IPS-15b (cell line): ENCODE data around the gene NEK6.

Experiments used
- H3K27me3 ChIP-seq: one replicate; pipeline ENCODE4 v1.6.1; 2013; ENCODE audit warnings: low read length; ENCODE audit not compliant: control insufficient read depth, insufficient read depth
- H3K36me3 ChIP-seq: one replicate; pipeline ENCODE4 v1.6.1; 2013; ENCODE audit warnings: low read length; ENCODE audit not compliant: control insufficient read depth, insufficient read depth
- H3K4me1 ChIP-seq: one replicate; pipeline ENCODE4 v1.6.1; 2013; ENCODE audit warnings: mild to moderate bottlenecking, low read length; ENCODE audit not compliant: control insufficient read depth, insufficient read depth
- H3K4me3 ChIP-seq: one replicate; pipeline ENCODE4 v1.5.1; 2013; ENCODE audit warnings: low read depth, low read length
- H3K9ac ChIP-seq: one replicate; pipeline ENCODE4 v1.6.1; 2013; ENCODE audit warnings: low read depth, mild to moderate bottlenecking, low read length
- H3K9me3 ChIP-seq: one replicate; pipeline ENCODE4 v1.6.1; 2013; ENCODE audit warnings: mild to moderate bottlenecking, low read length; ENCODE audit not compliant: control insufficient read depth, insufficient read depth

The NEK6 gene

DNA sequence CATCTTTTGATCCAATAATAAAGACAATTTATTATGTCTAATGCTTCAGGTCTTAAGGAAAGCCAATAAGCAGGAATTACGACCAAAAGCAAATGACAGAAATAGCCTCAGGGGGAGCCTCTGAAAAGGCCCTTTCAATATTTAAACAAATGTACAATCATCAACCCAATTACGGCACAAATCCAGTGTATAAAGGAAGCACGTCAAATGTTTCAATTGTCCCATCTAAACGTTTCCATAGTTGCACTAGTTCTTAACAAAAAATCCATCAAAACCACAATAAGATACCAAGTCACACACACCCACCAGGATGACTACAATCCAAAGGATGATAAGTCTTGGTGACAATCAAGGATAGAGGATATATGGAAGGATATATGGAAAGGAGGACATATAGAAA, 115.6 kb downstream of the NEK6 start:
- H3K9me3 ChIP-seq = no peaks in the 10 kb centered on the region
- no peaks in the 10 kb centered on the region for H3K36me3 ChIP-seq
- no peak overlapping the region for H3K9ac ChIP-seq
- H3K4me3 ChIP-seq = no peak overlapping the region
- peaks cover 12% of the 10 kb centered on the region for H3K4me1 ChIP-seq
- no peaks in the 10 kb centered on the region for H3K27me3 ChIP-seq

DNA sequence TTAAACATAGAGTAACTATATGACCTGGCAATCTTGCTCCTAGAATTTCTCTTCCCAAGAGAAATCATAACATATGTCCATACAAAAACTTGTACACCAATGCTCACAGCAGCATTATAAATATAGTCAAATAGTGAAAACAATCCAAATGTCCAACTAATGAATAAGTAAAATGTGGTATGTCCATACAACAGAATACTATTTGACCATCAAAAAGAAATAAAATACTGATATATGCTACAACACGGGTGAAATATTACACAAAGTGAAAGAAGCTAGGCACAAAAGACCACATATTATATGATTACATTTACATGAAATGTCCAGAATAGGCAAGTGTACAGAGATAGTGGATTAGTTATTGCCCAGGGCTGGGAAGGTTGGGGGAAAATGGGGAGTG, 116.1 kb downstream of the NEK6 start:
- no peak overlapping the region for H3K4me3 ChIP-seq
- no peak overlapping the region for H3K9ac ChIP-seq
- H3K4me1 ChIP-seq = peaks cover 12% of the 10 kb centered on the region
- H3K36me3 ChIP-seq = no peaks in the 10 kb centered on the region
- H3K27me3 ChIP-seq = no peaks in the 10 kb centered on the region
- H3K9me3 ChIP-seq = no peaks in the 10 kb centered on the region

DNA sequence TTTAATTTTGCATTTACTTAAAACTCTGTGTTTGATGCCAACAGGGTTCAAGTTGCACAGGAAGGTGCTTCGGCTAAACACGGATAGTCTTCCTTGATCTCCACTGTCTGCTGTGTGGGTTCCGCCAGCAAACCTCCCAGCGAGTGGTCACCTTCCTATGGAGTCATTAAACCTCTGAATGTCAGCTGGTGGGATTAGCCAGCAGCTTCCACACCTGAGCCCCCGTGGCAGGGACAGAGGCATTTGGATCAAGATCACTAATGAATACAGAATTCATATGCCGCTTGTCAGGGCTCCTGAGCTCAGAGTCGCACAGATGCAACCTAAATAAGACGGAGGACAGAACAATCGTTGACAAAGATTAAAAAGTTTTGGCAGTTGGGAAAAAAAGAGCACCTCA, 118.0 kb downstream of the NEK6 start:
- Histone ChIP-seq H3K4me1 (peaks cover 11% of the 10 kb centered on the region), H3K4me3 (no peak overlapping the region), H3K36me3 (no peaks in the 10 kb centered on the region), H3K27me3 (no peaks in the 10 kb centered on the region), H3K9ac (no peak overlapping the region), H3K9me3 (no peaks in the 10 kb centered on the region)

DNA sequence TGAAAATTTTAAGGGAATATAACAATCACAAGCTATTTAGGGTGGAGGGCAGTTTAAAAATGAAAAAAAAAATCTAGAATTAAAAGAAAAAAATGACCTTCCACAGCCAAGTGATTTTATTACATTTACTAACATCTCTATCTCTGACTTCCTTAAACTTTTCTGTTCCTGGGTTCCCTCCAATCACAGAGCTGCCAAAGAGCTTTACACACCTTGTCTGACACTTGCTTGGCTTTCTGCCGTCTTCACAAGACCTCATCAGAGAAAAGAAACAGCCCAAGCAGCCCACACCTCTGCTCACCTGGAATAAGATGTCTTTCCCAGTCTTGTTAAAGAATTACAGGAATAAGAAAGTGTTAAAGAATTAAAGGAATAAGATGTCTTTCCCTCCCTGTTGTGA, 118.6 kb downstream of the NEK6 start:
- no peak overlapping the region for H3K4me3 ChIP-seq
- no peak overlapping the region for H3K9ac ChIP-seq
- H3K36me3 ChIP-seq = no peaks in the 10 kb centered on the region
- H3K4me1 ChIP-seq = peaks cover 6% of the 10 kb centered on the region
- no peaks in the 10 kb centered on the region for H3K27me3 ChIP-seq
- H3K9me3 ChIP-seq = no peaks in the 10 kb centered on the region

DNA sequence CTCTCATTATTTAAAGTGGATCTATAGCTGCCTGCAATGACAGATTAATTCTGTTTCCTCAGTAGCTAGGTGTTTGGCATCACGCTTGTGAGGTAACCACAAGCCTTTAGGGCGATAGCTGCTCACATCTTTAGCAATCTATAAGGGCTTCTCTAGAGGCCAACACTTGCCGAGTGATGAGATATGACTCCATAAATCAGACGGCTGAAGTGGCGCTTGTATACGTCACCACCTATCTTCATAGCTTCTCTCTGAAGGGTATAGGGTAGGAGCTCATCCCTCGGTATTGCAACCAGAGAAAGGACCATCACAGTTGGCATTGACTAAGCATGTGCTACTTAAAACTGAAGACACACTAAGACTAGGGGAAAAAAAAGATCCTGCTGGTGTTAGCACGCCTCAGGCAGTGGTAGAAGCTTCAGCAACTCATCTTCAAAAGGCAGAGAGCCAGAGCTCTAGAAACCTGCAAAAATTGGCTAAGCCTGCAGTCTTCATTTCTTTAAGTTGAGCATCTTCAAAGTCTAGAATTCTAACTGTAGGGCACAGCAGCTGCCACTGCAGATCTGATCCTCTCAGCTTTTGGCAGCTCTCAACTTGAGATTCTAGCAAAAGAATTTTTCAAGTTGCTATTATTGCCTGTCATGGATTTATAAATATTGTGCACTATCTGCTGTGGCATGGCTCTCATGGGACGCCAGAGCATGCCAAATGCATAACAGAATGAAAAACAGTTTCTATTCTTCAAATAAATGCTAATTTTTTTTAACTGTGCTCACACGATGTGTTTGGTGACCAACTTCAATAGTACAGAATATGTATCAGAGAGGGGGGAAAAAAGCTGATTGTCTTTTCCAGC, 120.0 kb downstream of the NEK6 start:
- Histone ChIP-seq H3K9ac (no peak overlapping the region), H3K9me3 (no peaks in the 10 kb centered on the region), H3K27me3 (no peaks in the 10 kb centered on the region), H3K4me1 (no peaks in the 10 kb centered on the region), H3K4me3 (no peak overlapping the region), H3K36me3 (no peaks in the 10 kb centered on the region)

DNA sequence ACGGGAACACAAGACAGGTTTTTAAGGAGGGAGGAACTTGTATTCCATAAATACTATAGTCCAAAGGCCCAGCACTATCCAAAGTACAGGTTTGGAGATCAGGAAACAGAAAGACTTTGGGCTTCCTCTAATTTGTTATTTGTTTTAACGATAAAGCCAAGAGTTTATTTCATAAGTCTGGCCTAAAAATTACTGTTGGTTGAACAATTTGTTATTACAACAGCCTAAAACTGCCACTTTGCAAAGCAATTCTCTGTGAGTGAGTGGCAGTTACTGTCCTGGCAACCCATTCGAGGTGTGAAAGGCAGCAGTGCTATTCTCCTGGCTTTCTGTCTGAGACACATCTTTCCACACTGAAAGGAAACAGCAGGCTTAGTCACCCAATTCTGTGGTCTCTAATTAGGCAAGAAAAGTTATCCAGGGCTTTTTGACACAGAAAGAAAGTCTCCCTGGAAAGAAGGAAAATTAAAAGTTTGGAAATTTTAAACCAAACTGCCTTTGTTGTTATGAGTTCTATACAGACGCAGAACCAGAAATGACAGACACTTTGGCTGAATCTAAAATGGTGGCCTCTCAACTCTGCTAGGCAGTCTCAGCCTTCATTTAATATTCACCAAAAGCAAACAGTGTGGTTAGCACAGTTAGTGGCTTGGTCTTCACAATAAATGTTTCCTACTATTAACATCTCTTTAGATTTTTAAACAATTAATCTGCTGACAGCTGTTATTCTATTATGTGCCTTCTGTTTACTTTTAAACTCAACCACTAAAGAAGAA, 123.6 kb downstream of the NEK6 start:
- Histone ChIP-seq H3K4me3 (no peak overlapping the region), H3K9me3 (no peaks in the 10 kb centered on the region), H3K36me3 (no peaks in the 10 kb centered on the region), H3K4me1 (peaks cover 1% of the 10 kb centered on the region), H3K9ac (no peak overlapping the region), H3K27me3 (no peaks in the 10 kb centered on the region)

DNA sequence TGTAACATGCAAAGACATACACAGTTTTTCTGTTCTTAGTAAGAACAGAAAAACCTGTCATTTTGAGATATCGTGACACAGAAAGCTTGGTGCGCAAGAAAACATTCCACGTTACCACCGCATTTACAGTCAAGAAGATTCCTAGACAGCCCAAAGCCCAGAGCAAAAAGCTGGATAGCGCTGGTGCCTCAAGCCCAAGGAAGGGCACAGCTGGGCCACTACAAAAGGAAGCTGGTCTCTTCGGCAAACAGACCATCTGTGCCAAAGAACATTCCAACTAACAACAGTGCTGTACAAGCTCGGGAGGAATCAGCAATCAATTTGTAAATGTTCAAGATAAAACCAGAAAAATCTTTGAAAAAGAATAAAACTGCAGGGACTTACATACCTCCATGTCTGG, 126.5 kb downstream of the NEK6 start:
- no peaks in the 10 kb centered on the region for H3K36me3 ChIP-seq
- no peak overlapping the region for H3K9ac ChIP-seq
- H3K9me3 ChIP-seq = no peaks in the 10 kb centered on the region
- H3K4me3 ChIP-seq = no peak overlapping the region
- H3K27me3 ChIP-seq = no peaks in the 10 kb centered on the region
- peaks cover 2% of the 10 kb centered on the region for H3K4me1 ChIP-seq

DNA sequence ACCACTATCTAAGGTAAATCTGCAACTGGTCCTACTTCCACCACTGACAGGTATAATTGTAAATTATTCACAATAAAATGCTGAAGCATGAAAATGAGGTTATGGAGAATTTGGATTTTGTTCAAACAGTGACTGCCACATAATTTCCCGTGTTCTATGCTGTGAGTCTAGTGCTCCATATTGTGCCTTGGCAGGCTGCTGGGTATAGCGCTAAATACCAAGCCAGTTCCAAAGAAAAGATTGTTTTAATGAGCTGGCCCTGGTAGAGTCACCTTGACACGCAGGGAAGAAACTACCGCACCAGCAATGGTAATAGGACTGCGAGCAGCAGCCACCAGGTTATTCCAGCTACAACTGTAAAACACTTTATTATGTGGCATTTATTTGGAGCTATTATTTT, 127.1 kb downstream of the NEK6 start:
- Histone ChIP-seq H3K4me1 (peaks cover 2% of the 10 kb centered on the region), H3K9ac (no peak overlapping the region), H3K36me3 (no peaks in the 10 kb centered on the region), H3K4me3 (no peak overlapping the region), H3K9me3 (no peaks in the 10 kb centered on the region), H3K27me3 (no peaks in the 10 kb centered on the region)

DNA sequence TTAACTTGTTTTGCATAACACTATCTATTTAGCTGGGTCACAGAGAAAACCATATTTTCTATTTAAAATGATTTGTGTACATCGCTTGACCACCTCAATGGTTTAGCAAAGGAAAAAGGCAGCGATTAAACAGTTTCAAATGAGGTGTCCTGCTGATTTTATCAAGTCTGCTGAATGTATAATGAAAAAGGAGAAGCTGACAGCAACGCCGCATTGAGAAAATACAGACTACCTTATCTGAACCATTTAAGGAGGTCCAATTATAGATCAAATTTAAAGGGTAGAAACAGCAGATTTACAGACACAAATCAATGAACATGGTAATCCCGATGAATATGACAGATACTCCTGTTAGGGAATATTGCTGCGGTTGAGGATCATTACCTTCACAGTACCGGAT, 127.9 kb downstream of the NEK6 start:
- Histone ChIP-seq H3K9ac (no peak overlapping the region), H3K27me3 (no peaks in the 10 kb centered on the region), H3K4me1 (peaks cover 2% of the 10 kb centered on the region), H3K4me3 (no peak overlapping the region), H3K9me3 (no peaks in the 10 kb centered on the region), H3K36me3 (no peaks in the 10 kb centered on the region)

DNA sequence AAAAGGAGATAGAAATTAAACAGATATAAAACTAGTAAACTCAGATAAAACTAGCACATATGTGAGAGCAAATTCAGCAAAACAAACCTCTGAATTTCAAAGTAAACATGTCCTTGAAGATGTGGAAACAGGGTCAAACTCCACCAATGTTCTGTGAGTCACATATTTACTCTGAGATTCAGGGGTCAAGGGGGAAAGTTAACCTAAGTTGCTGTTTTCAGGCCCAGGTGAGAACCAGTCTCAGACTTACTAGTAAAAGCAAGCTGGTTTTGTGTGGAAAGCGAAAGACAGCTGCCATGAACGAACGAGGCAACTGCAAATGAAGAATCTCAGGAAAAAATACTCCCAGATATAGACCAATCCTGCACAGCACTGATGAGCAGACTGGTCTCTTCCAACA, 128.5 kb downstream of the NEK6 start:
- Histone ChIP-seq H3K9me3 (no peaks in the 10 kb centered on the region), H3K36me3 (no peaks in the 10 kb centered on the region), H3K4me3 (no peak overlapping the region), H3K4me1 (peaks cover 7% of the 10 kb centered on the region), H3K9ac (no peak overlapping the region), H3K27me3 (no peaks in the 10 kb centered on the region)

DNA sequence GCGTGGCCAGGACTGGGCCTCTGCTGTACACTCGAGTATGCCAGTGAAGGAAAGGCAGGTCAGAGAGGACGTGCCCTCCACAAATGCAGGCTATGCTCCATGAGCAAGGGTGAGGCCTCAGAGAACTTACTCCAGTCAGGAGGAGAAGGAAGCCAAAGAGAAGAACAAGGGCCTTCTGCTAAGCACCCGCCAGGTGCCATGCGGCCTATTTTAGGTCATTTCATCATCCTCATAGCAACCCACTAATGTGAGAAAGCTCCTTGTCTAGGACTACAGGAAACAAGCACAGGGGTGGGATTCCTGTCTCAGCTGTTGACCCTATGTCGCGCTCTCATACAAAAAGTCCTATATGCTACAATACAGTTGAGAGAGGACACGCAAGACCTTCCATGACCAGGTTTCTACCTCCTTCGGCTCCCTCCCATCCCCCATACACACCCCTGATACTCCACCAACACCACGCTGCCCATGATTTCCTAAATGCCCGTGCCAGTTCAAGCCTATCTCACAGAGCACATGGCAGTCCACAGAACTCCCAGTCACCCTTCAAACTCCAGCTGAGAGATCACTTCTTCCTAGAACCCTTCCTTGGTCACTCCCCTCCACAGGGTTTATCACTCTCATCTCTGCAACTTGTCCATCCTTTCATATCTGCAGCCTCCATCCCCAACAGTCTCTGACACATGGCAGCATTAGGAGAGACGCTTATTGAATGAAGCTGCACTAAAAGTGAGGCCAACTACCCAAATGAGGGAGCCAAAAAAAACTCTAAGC, 130.7 kb downstream of the NEK6 start:
- Histone ChIP-seq H3K4me3 (no peak overlapping the region), H3K27me3 (no peaks in the 10 kb centered on the region), H3K9ac (no peak overlapping the region), H3K36me3 (no peaks in the 10 kb centered on the region), H3K4me1 (peaks cover 12% of the 10 kb centered on the region), H3K9me3 (no peaks in the 10 kb centered on the region)
